A549 (cell line): ENCODE measurements around the gene PCDHB11. TPM values are rescaled to one million over a fixed set of nuclear protein-coding genes. Genes with fewer than 3 reads are reported as not detected.
"Not testable (repeated sequence)": the region's sequence is repeated elsewhere in the genome, so short reads cannot be mapped to it uniquely, and the experiment has no call there.

ENCODE experiments used
- ATAC-seq, 2 experiments: fragments of 200-7000 bp in 1 of 2; fragments of >200 bp in 1 of 2; cut with Nextera tagmentation in 1 of 2; cut with Tn5 transposase in 1 of 2; 3 replicates each; pipeline versions ENCODE4 v1.8.0 to v1.9.1; 2018 to 2020; ENCODE audit warnings: mild to moderate bottlenecking in 1 of 2, moderate library complexity in 1 of 2
- CTCF ChIA-PET: fragments of 300-600 bp; sonication (Branson Sonifier 250); formaldehyde crosslinking; extraction: SDS; loops from one replicate; lab custom pipeline; 2021; ENCODE audit warnings: antibody characterized with exemption, inconsistent platforms; lab: Yijun Ruan, JAX
- POLR2A ChIA-PET: fragments of 350-600 bp; formaldehyde crosslinking; extraction: SDS; loops from one replicate; lab custom pipeline; 2021; ENCODE audit warnings: antibody characterized with exemption, inconsistent platforms; lab: Yijun Ruan, JAX
- DNase-seq, 2 experiments: peaks; one replicate each; pipeline versions ENCODE4 v3.0.0 to v3.0.0-alpha.2; 2011 to 2016; ENCODE audit warnings: low read depth in 1 of 2, low spot score in 1 of 2
- FAIRE-seq: peaks from 2 replicates; lab custom pipeline; 2011; peaks lifted over from hg19 to GRCh38; lab: Jason Lieb, UNC
- H3K27ac ChIP-seq, 2 experiments: fragments of >200 bp; sonication (Bioruptor Twin); formaldehyde crosslinking; 3 replicates each; pipeline ENCODE4 v1.5.1; 2016 to 2017
- H3K4me1 ChIP-seq: fragments of >200 bp; sonication (Bioruptor Twin); formaldehyde crosslinking; 3 replicates; pipeline ENCODE4 v1.6.1; 2016
- H3K4me2 ChIP-seq: fragments of >200 bp; sonication (Bioruptor Twin); formaldehyde crosslinking; 3 replicates; pipeline ENCODE4 v1.6.1; 2016
- H3K4me3 ChIP-seq: fragments of >200 bp; sonication (Bioruptor Twin); formaldehyde crosslinking; 3 replicates; pipeline ENCODE4 v1.5.1; 2016
- H3K9me3 ChIP-seq: fragments of >200 bp; sonication (Bioruptor Twin); formaldehyde crosslinking; 3 replicates; pipeline ENCODE4 v1.6.1; 2016
- BCL3 ChIP-seq: fragments of >200 bp; sonication (Bioruptor Twin); formaldehyde crosslinking; IDR thresholded peaks from 3 replicates; pipeline ENCODE4 v1.6.1; 2016
- CEBPB ChIP-seq, 2 experiments: fragments of >200 bp in 1 of 2; sonication (Bioruptor Twin) in 1 of 2; formaldehyde crosslinking in 1 of 2; IDR thresholded peaks; 2 replicates each; pipeline ENCODE4 v1.6.1; 2012 to 2016
- ELK1 ChIP-seq: fragments of 150-350 bp; IDR thresholded peaks from 2 replicates; pipeline ENCODE4 v1.6.1; 2014; ENCODE audit warnings: low read depth, mild to moderate bottlenecking, low read length
- FOSB ChIP-seq: fragments of 250-450 bp; sonication (Bioruptor Pico); IDR thresholded peaks from 2 replicates; pipeline ENCODE4 v1.5.0; 2020; ENCODE audit warnings: mild to moderate bottlenecking, moderate library complexity
- HDAC2 ChIP-seq: fragments of 200-600 bp; sonication (generic); IDR thresholded peaks from 2 replicates; pipeline ENCODE4 v1.6.1; 2016
- HOXA7 ChIP-seq: fragments of 250-450 bp; sonication (Bioruptor Pico); IDR thresholded peaks from 2 replicates; pipeline ENCODE4 v1.5.0; 2020; ENCODE audit warnings: mild to moderate bottlenecking, moderate library complexity
- KDM5A ChIP-seq: fragments of 200-600 bp; sonication (generic); IDR thresholded peaks from 2 replicates; pipeline ENCODE4 v1.6.1; 2016; ENCODE audit warnings: antibody characterized with exemption, mild to moderate bottlenecking
- MAFK ChIP-seq: fragments of 450-650 bp; IDR thresholded peaks from 2 replicates; pipeline ENCODE4 v1.6.1; 2014; ENCODE audit not compliant: partially characterized antibody
- MAX ChIP-seq: IDR thresholded peaks from 2 replicates; pipeline ENCODE4 v1.6.1; 2012
- MAZ ChIP-seq: fragments of 150-350 bp; IDR thresholded peaks from 2 replicates; pipeline ENCODE4 v1.6.1; 2014; ENCODE audit warnings: antibody characterized with exemption, low read depth, low read length, borderline replicate concordance
- RAD21 ChIP-seq, 2 experiments: fragments of >200 bp in 1 of 2; sonication (Bioruptor Twin) in 1 of 2; formaldehyde crosslinking in 1 of 2; IDR thresholded peaks in 1 of 2; conservative IDR thresholded peaks in 1 of 2; 2 replicates in 1 of 2; 3 replicates in 1 of 2; pipeline ENCODE4 v1.6.1; 2012 to 2018; ENCODE audit warnings: inconsistent platforms in 1 of 2
- REST ChIP-seq: fragments of 200-600 bp; sonication (generic); IDR thresholded peaks from 2 replicates; pipeline ENCODE4 v1.6.1; 2016; ENCODE audit warnings: antibody characterized with exemption, mild to moderate bottlenecking, moderate library complexity
- SREBF2 ChIP-seq: fragments of 450-650 bp; IDR thresholded peaks from 2 replicates; pipeline ENCODE4 v1.6.1; 2014; ENCODE audit warnings: mild to moderate bottlenecking, moderate library complexity
- WGBS: methylation state at CpG from one replicate; pipeline ENCODE4 v1.1.6; 2017; ENCODE audit errors: missing lambda C conversion rate; 5-methylcytosine and 5-hydroxymethylcytosine counted together
- polyA plus RNA-seq, 4 experiments: library from polyadenylated mRNA; depleted of rRNA in 3 of 4; stranded (reverse); fragments of >200 nt; fragmentation: RNase III in 1 of 4; extraction: RNeasy Plus Mini Kit Qiagen cat#74134 plus additional on column Dnase treatment in 1 of 4; gene quantifications; 2 replicates in 3 of 4; 3 replicates in 1 of 4; pipeline ENCODE4 v1.2.3, GENCODE V29; 2011 to 2017

PCDHB11 gene
- polyA plus RNA-seq, 2 of the 4 experiments (the other 2 are of a cell fraction): 0.05 to 0.22 TPM

GRCh38 chr5:141241496-141241895, 42.1 kb downstream of the PCDHB11 start (continued):
- TF ChIP-seq REST (no peak), KDM5A (no peak), MAFK (no peak), CEBPB (IDR thresholded peaks at IDR 0.05) (no peak), MAX (no peak), FOSB (no peak), BCL3 (no peak)

GRCh38 chr5:141245250-141245717, 45.9 kb downstream of the PCDHB11 start, which contains the start of gene PCDHB15:
Gene PCDHB15 (plus strand): TSS chr5:141245395. CDS start chr5:141245579, 184 bp downstream.
- ChIA-PET CTCF (interaction anchor here (0.7 to 1.4 kb wide), 6 partner anchors 22 to 1420 kb away, joined by 3 to 7 read pairs (median 3); partner anchors contain the start of genes DIAPH1, PCDHB14 and PCDHGB1), POLR2A (no interaction called here)
- FAIRE-seq (no peak), ATAC-seq (peak in 1 of 2 experiments; percentile 35; a peak in 1 of 6 replicates), DNase-seq (peak in 1 of 2 experiments; percentile 17)
- Histone ChIP-seq H3K27ac (no peak within 1 kb of the TSS), H3K9me3 (peaks cover 50% of the 10 kb centered on the region; the same call in 2 of the 3 replicates), H3K4me2 (no peak within 1 kb of the TSS), H3K4me1 (no peaks in the 10 kb centered on the region), H3K4me3 (no peak within 1 kb of the TSS)
- TF ChIP-seq ELK1 (no peak), SREBF2 (no peak), HDAC2 (no peak), RAD21 (conservative IDR thresholded peaks at IDR 0.05 in 1 of 2, IDR thresholded peaks at IDR 0.05 in 1 of 2) (peak in 1 of 2 experiments; percentile 43; a peak in 1 of 5 replicates), HOXA7 (CRISPR knock-in tag) (no peak), MAZ (no peak), KDM5A (no peak)
- 21% methylated on average over 16 of the region's 16 CpGs for WGBS

GRCh38 chr5:141246971-141247370, 47.5 kb downstream of the PCDHB11 start:
- 63% methylated on average over 13 of the region's 42 CpGs for WGBS
- H3K4me2 ChIP-seq, H3K4me3 ChIP-seq, ATAC-seq, H3K4me1 ChIP-seq, H3K27ac ChIP-seq, DNase-seq, CTCF ChIA-PET, FAIRE-seq: not testable (repeated sequence)
- POLR2A ChIA-PET: interaction anchor here (0.7 kb wide), 1 partner anchor 16 kb away, joined by 6 read pairs; no protein-coding TSS in a partner anchor
- peaks cover 48% of the 10 kb centered on the region; the same call in 2 of the 3 replicates for H3K9me3 ChIP-seq

- FAIRE-seq, DNase-seq, H3K27ac ChIP-seq, ATAC-seq, H3K4me3 ChIP-seq, H3K4me2 ChIP-seq, H3K4me1 ChIP-seq: not testable (repeated sequence)
- WGBS: 70% methylated on average over 23 of the region's 34 CpGs
- POLR2A ChIA-PET: interaction anchor here (0.7 kb wide), 1 partner anchor 15 kb away, joined by 6 read pairs; no protein-coding TSS in a partner anchor
- CTCF ChIA-PET: interaction anchor here (0.6 kb wide), 1 partner anchor 255 kb away, joined by 3 read pairs; no protein-coding TSS in a partner anchor
- H3K9me3 ChIP-seq: peaks cover 50% of the 10 kb centered on the region; the same call in 2 of the 3 replicates
Observed at GRCh38 chr5:141247434-141247833, 48.0 kb downstream of the PCDHB11 start.
